H1 (cell line): ENCODE measurements around the gene MAPK8IP3. TPM values are rescaled to one million over a fixed set of nuclear protein-coding genes. Genes with fewer than 3 reads are reported as not detected.

ENCODE experiments used
- CTCF ChIA-PET: fragments of 300-600 bp; sonication (Branson Sonifier 250); formaldehyde crosslinking; loops from one replicate; lab custom pipeline; 2021; ENCODE audit not compliant: partially characterized antibody; lab: Charles Lee
- POLR2A ChIA-PET: fragments of 300-600 bp; sonication (Branson Sonifier 250); formaldehyde crosslinking; loops from one replicate; lab custom pipeline; 2021; ENCODE audit warnings: inconsistent platforms; ENCODE audit not compliant: partially characterized antibody; lab: Charles Lee
- DNase-seq, 2 experiments: peaks; one replicate each; pipeline versions ENCODE4 v3.0.0 to v3.0.0-alpha.2; 2010 to 2022; ENCODE audit warnings: low spot score in 2 of 2, low read depth in 1 of 2, mixed read lengths in 1 of 2
- FAIRE-seq: peaks from 2 replicates; lab custom pipeline; 2011; peaks lifted over from hg19 to GRCh38; lab: Jason Lieb, UNC
- H2AFZ ChIP-seq: 2 replicates; pipeline ENCODE4 v1.8.1; 2012; ENCODE audit warnings: low read length, inconsistent platforms
- H2AK5ac ChIP-seq: 2 replicates; pipeline ENCODE4 v1.6.1; 2013; ENCODE audit warnings: low read depth, low read length
- H2BK120ac ChIP-seq: replicated peaks from 2 replicates; pipeline ENCODE3; 2013; ENCODE audit warnings: low read depth, low read length, inconsistent platforms
- H2BK12ac ChIP-seq: 2 replicates; pipeline ENCODE4 v1.6.1; 2013; ENCODE audit warnings: low read depth, low read length
- H2BK15ac ChIP-seq: 2 replicates; pipeline ENCODE4 v1.6.1; 2013; ENCODE audit warnings: low read length
- H2BK20ac ChIP-seq: 2 replicates; pipeline ENCODE4 v1.6.1; 2013; ENCODE audit warnings: low read length
- H2BK5ac ChIP-seq: 2 replicates; pipeline ENCODE4 v1.6.1; 2013; ENCODE audit warnings: low read depth, low read length
- H3K14ac ChIP-seq: 2 replicates; pipeline ENCODE4 v1.6.1; 2013; ENCODE audit warnings: inconsistent platforms; ENCODE audit not compliant: insufficient read length
- H3K18ac ChIP-seq: 2 replicates; pipeline ENCODE4 v1.6.1; 2013; ENCODE audit warnings: low read length; ENCODE audit errors: extremely low read depth
- H3K23ac ChIP-seq: 2 replicates; pipeline ENCODE4 v1.6.1; 2013; ENCODE audit warnings: inconsistent platforms; ENCODE audit not compliant: insufficient read length
- H3K23me2 ChIP-seq: 2 replicates; pipeline ENCODE4 v1.6.1; 2013; ENCODE audit warnings: low read depth, low read length
- H3K27ac ChIP-seq: 2 replicates; pipeline ENCODE4 v1.6.1; 2011; ENCODE audit warnings: low read depth, low read length, inconsistent platforms
- H3K27me3 ChIP-seq, 4 experiments: replicated peaks in 1 of 4; 1 replicate in 1 of 4; 2 replicates in 3 of 4; pipeline versions ENCODE4 v1.6.1 to v1.8.1; 2011 to 2013; ENCODE audit warnings: low read length in 3 of 4, mild to moderate bottlenecking in 3 of 4, inconsistent platforms in 2 of 4, mixed read lengths in 2 of 4, moderate library complexity in 1 of 4; ENCODE audit not compliant: control insufficient read depth in 3 of 4, insufficient read depth in 3 of 4; ENCODE audit errors: extremely low read depth in 1 of 4
- H3K36me3 ChIP-seq, 4 experiments: 2 replicates each; pipeline versions ENCODE4 v1.6.1 to v1.8.1; 2011 to 2013; ENCODE audit warnings: mild to moderate bottlenecking in 4 of 4, low read length in 3 of 4, moderate library complexity in 2 of 4, control low read depth in 1 of 4, inconsistent platforms in 1 of 4; ENCODE audit not compliant: insufficient read depth in 4 of 4, control insufficient read depth in 2 of 4
- H3K4ac ChIP-seq: replicated peaks from 2 replicates; pipeline ENCODE3; 2013; ENCODE audit warnings: low read length, low read depth, mixed read lengths, inconsistent platforms; ENCODE audit not compliant: insufficient read length
- H3K4me1 ChIP-seq, 4 experiments: replicated peaks in 1 of 4; 1 replicate in 1 of 4; 2 replicates in 3 of 4; pipeline versions ENCODE4 v1.6.1 to v1.8.1; 2011 to 2013; ENCODE audit warnings: low read length in 3 of 4, inconsistent platforms in 2 of 4, mixed read lengths in 1 of 4; ENCODE audit not compliant: insufficient read depth in 4 of 4, control insufficient read depth in 3 of 4
- H3K4me2 ChIP-seq, 2 experiments: 2 replicates each; pipeline versions ENCODE4 v1.6.1 to v1.8.1; 2011 to 2013; ENCODE audit warnings: low read depth in 2 of 2, low read length in 2 of 2, control low read depth in 1 of 2, inconsistent platforms in 1 of 2, mild to moderate bottlenecking in 1 of 2; ENCODE audit not compliant: insufficient read depth in 1 of 2
- H3K4me3 ChIP-seq, 4 experiments: fragments of 200-600, 300-600 bp in 1 of 4; sonication (generic), shearing (Covaris generic), sonication (Bioruptor Twin) in 1 of 4; 2 replicates each; pipeline versions ENCODE4 v1.5.1 to v1.8.1; 2011 to 2016; ENCODE audit warnings: low read length in 4 of 4, low read depth in 3 of 4, control low read depth in 2 of 4, inconsistent platforms in 2 of 4, mild to moderate bottlenecking in 2 of 4, mixed read lengths in 1 of 4, moderate library complexity in 1 of 4; ENCODE audit not compliant: insufficient read depth in 2 of 4; ENCODE audit errors: extremely low read depth in 1 of 4
- H3K56ac ChIP-seq: replicated peaks from 2 replicates; pipeline ENCODE3; 2013; ENCODE audit warnings: low read depth, mild to moderate bottlenecking, mixed read lengths, low read length, inconsistent platforms; ENCODE audit not compliant: insufficient read length
- H3K79me1 ChIP-seq: 2 replicates; pipeline ENCODE4 v1.6.1; 2013; ENCODE audit warnings: low read depth, low read length, control low read depth
- H3K79me2 ChIP-seq, 2 experiments: 2 replicates each; pipeline versions ENCODE4 v1.6.1 to v1.8.1; 2012 to 2013; ENCODE audit warnings: low read length in 2 of 2, mild to moderate bottlenecking in 2 of 2, inconsistent platforms in 1 of 2; ENCODE audit not compliant: insufficient read depth in 2 of 2, control insufficient read depth in 1 of 2
- H3K9ac ChIP-seq, 4 experiments: replicated peaks in 1 of 4; 1 replicate in 1 of 4; 2 replicates in 3 of 4; pipeline versions ENCODE4 v1.6.1 to v1.8.1; 2011 to 2013; ENCODE audit warnings: low read depth in 3 of 4, low read length in 3 of 4, control low read depth in 2 of 4, mild to moderate bottlenecking in 2 of 4, moderate library complexity in 2 of 4, inconsistent platforms in 1 of 4; ENCODE audit errors: extremely low read depth in 1 of 4
- H3K9me3 ChIP-seq, 2 experiments: 2 replicates each; pipeline versions ENCODE4 v1.6.1 to v1.8.1; 2012 to 2013; ENCODE audit warnings: mild to moderate bottlenecking in 2 of 2, moderate library complexity in 2 of 2, control low read depth in 1 of 2, inconsistent platforms in 1 of 2, low read depth in 1 of 2, low read length in 1 of 2, mixed read lengths in 1 of 2; ENCODE audit not compliant: insufficient read depth in 2 of 2
- H4K20me1 ChIP-seq, 2 experiments: replicated peaks in 1 of 2; 2 replicates each; pipeline versions ENCODE3 to v1.8.1; 2011 to 2013; ENCODE audit warnings: inconsistent platforms in 2 of 2, low read length in 2 of 2, mild to moderate bottlenecking in 1 of 2; ENCODE audit not compliant: insufficient read depth in 2 of 2, control insufficient read depth in 1 of 2
- H4K5ac ChIP-seq: 2 replicates; pipeline ENCODE4 v1.6.1; 2013; ENCODE audit warnings: low read length, low read depth, mixed read lengths, inconsistent platforms; ENCODE audit not compliant: insufficient read length
- H4K8ac ChIP-seq: 2 replicates; pipeline ENCODE4 v1.8.0; 2013; ENCODE audit warnings: mild to moderate bottlenecking, moderate library complexity, low read length, inconsistent platforms; ENCODE audit not compliant: insufficient read depth; ENCODE audit errors: extremely low read depth
- H4K91ac ChIP-seq: replicated peaks from 2 replicates; pipeline ENCODE3; 2013; ENCODE audit warnings: low read length, mixed read lengths, inconsistent platforms; ENCODE audit not compliant: insufficient read length
- WGBS, 2 experiments: shearing (Covaris generic) in 1 of 2; methylation state at CpG; one replicate each; pipeline versions ENCODE4 v1.1.6 to v1.1.7; 2013 to 2015; ENCODE audit warnings: low lambda C conversion rate in 2 of 2, mixed read lengths in 2 of 2, inconsistent platforms in 1 of 2, low coverage in 1 of 2, missing lambda C conversion rate in 1 of 2; ENCODE audit not compliant: insufficient replicate concordance in 2 of 2, insufficient coverage in 1 of 2, insufficient read length in 1 of 2; ENCODE audit errors: extremely low coverage in 1 of 2, missing lambda C conversion rate in 1 of 2; 5-methylcytosine and 5-hydroxymethylcytosine counted together
- polyA plus RNA-seq, 7 experiments: library from polyadenylated mRNA; depleted of rRNA in 3 of 7; stranded (reverse) in 5 of 7; unstranded in 2 of 7; fragments of >200 nt in 5 of 7; fragments of 200-250 nt in 2 of 7; gene quantifications; 1 replicate in 5 of 7; 2 replicates in 1 of 7; 4 replicates in 1 of 7; pipeline versions ENCODE4 v1.2.1 to v1.2.3, GENCODE V29; 2011 to 2013; ENCODE audit warnings: missing spikeins in 2 of 7, mixed read lengths in 2 of 7
- total RNA-seq: library from RNA; stranded (reverse); fragmentation: NEBNext Ultra II Directional; extraction: Animal tissue kit (Norgen Biotek cat#: 25700); gene quantifications from 2 replicates; pipeline ENCODE4 v1.2.1, GENCODE V29; 2021

The MAPK8IP3 gene
- total and polyA plus RNA-seq, 2 of the 8 experiments (the other 6 are each of a cell fraction or from before 2014, with no cell fraction given) = 16.9 to 43.4 TPM

DNA sequence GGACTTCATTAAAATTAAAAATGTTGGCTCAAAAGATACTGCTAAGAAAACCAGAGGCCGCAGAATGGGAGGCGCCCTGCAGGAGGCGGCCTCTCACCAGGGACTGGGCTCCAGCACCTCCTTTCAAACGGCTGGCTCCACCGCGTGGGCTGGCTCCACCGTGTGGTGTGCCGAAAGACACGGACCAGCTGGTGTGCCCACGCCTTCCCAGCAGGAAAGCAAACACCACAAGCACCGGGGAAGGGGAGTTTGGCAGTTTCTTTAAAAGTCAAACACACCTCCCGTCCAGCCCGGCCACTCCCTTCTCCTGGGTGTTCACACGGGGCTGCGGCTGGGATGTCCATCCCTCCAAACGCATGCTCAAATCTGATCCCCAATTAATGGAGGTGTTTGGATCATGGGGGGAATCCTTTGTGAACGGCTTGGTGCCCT lies 106.8 kb downstream of the MAPK8IP3 start:
- Histone ChIP-seq H3K4me1 (no peaks in the 10 kb centered on the region; a peak in 2 of 7 replicates), H3K79me2 (no peaks in the 10 kb centered on the region), H3K14ac (no peak overlapping the region), H4K91ac (no peak overlapping the region), H2BK15ac (no peak overlapping the region), H2BK5ac (no peak overlapping the region), H3K27me3 (no peaks in the 10 kb centered on the region), H3K56ac (no peak overlapping the region), H3K4ac (no peak overlapping the region), H2AFZ (0 out of 2 replicates have a peak overlapping the region, but pooled peaks have one; percentile 19), H3K23ac (no peak overlapping the region), H4K5ac (no peak overlapping the region), H3K9ac (no peak overlapping the region), H2BK20ac (no peak overlapping the region), H3K23me2 (no peaks in the 10 kb centered on the region), H3K27ac (no peak overlapping the region), H4K8ac (no peak overlapping the region), H4K20me1 (peaks cover 2 to 3% of the 10 kb centered on the region in 2 experiments), H3K4me3 (no peak overlapping the region), H3K4me2 (no peak overlapping the region), H3K79me1 (no peaks in the 10 kb centered on the region), H3K36me3 (peaks cover 0 to 7% (median 3%) of the 10 kb centered on the region in 4 experiments; a peak in 3 of 8 replicates), H2AK5ac (no peak overlapping the region), H3K18ac (no peak overlapping the region), H3K9me3 (peaks cover 0 to under 1% of the 10 kb centered on the region in 2 experiments; a peak in 1 of 4 replicates), H2BK120ac (no peak overlapping the region), H2BK12ac (no peak overlapping the region)
- DNase-seq = no peak
- ChIA-PET CTCF (interaction anchor here (0.7 to 1.8 kb wide), 3 partner anchors 11 to 50 kb away, joined by 4 to 6 read pairs (median 4); partner anchors contain the start of gene IGFALS), POLR2A (interaction anchor here (0.9 to 2.4 kb wide), 4 partner anchors 15 to 152 kb away, joined by 3 to 7 read pairs (median 4); partner anchors contain the start of genes FAHD1, NUBP2, RPS2 and SPSB3)
- no peak for FAIRE-seq
- WGBS, 2 experiments = 57% methylated on average over 17 of the region's 17 CpGs; no CpG with 5 or more reads in 1 of the 2 experiments
